GM12873 (cell line): ENCODE measurements around the gene MEOX2.

Source experiments
- TF ChIP-seq, protein P1 (sequence below): IDR thresholded peaks from 2 replicates; pipeline ENCODE4 v1.5.1; 2012; ENCODE audit warnings: low read depth, mild to moderate bottlenecking, moderate library complexity, low read length, control low read depth; ENCODE audit not compliant: insufficient read depth; ENCODE audit errors: missing control alignments

The MEOX2 gene

GRCh38 chr7:15612205-15612604 is 74.3 kb downstream of the MEOX2 start:
- TF ChIP-seq, protein P1, sequence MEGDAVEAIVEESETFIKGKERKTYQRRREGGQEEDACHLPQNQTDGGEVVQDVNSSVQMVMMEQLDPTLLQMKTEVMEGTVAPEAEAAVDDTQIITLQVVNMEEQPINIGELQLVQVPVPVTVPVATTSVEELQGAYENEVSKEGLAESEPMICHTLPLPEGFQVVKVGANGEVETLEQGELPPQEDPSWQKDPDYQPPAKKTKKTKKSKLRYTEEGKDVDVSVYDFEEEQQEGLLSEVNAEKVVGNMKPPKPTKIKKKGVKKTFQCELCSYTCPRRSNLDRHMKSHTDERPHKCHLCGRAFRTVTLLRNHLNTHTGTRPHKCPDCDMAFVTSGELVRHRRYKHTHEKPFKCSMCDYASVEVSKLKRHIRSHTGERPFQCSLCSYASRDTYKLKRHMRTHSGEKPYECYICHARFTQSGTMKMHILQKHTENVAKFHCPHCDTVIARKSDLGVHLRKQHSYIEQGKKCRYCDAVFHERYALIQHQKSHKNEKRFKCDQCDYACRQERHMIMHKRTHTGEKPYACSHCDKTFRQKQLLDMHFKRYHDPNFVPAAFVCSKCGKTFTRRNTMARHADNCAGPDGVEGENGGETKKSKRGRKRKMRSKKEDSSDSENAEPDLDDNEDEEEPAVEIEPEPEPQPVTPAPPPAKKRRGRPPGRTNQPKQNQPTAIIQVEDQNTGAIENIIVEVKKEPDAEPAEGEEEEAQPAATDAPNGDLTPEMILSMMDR = no peak

DNA sequence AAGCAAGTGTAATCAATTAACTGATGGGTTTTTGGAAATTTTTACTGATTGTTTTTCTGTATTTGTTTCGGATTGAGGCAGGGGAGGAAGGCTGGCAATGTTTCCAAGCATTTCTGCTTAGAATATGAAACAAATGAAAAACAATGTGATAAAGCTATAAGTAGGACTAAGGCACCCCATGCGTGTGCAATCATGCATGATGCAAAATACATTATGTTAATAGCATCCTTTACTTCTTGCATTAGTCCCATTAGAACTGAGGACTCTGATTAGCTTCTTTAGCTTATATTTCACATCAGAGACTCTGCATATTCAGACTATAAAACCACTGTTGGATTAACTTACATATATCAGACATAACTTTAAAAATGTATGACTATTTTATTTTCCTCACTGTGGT is 76.0 kb downstream of the MEOX2 start:
- TF ChIP-seq, protein P1 = no peak

GRCh38 chr7:15609287-15609686 is 77.2 kb downstream of the MEOX2 start:
- TF ChIP-seq, protein P1 = no peak

DNA sequence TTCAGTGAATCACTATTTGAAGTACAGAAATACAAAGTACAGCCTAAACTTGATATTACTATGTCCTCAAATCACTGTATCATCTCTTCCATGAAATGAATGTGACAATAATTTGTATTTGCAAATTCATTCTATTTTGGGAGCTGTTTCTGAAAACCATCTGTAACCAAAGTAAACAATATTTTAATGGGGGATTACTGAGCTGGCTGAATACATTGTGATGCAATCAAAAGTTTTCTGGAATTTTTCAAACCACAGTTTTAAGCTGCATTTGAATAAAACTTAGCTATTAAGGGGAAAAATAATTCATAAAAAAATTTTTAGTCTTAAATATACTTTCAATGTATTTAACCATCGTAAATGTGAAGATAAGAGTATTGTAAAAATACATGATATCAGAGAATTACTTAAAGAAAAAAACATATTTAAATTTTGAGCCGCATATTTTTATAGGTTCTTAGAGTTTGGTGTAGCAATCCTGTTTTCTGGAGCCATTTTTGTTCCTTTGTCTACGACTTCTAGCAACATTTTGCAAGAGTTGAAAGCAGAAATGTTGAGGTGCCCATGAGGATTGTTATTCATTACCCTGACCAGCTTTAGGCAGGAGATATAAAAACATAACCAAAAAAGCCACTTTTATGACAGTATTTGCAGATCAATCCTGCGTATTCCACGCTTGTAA is 78.8 kb downstream of the MEOX2 start:
- TF ChIP-seq, protein P1 = no peak

GRCh38 chr7:15606561-15606960 is 79.9 kb downstream of the MEOX2 start:
- TF ChIP-seq, protein P1 = no peak

- TF ChIP-seq, protein P1 = no peak
Observed at GRCh38 chr7:15604166-15604565, 82.3 kb downstream of the MEOX2 start.

GRCh38 chr7:15603124-15603523 is 83.4 kb downstream of the MEOX2 start:
- TF ChIP-seq, protein P1 = no peak
